HCT116 (cell line): ENCODE data around the gene RNF214. TPM values are rescaled to one million over a fixed set of nuclear protein-coding genes. Genes with fewer than 3 reads are reported as not detected.

ENCODE experiments used
- ATAC-seq: fragments of 200-7000 bp; cut with Tn5 transposase; 2 replicates; pipeline ENCODE4 v1.9.1; 2020; ENCODE audit warnings: mild to moderate bottlenecking, moderate library complexity
- BruUV-seq: library from RNA; stranded (reverse); fragments of 400-500 nt; replicated peaks from 2 replicates; lab custom pipeline; 2021; lab: Mats Ljungman, UMichigan
- CTCF ChIA-PET: fragments of 300-600 bp; sonication (Branson Sonifier 250); formaldehyde crosslinking; loops from one replicate; lab custom pipeline; 2021; ENCODE audit warnings: antibody characterized with exemption; lab: Charles Lee
- POLR2A ChIA-PET: fragments of 300-600, 350-600 bp; sonication (Branson Sonifier 250); formaldehyde crosslinking; loops from one replicate; lab custom pipeline; 2021; ENCODE audit warnings: antibody characterized with exemption; lab: Charles Lee
- RAD21 ChIA-PET, 2 experiments: fragments of 300-600 bp; sonication (Branson Sonifier 250); formaldehyde crosslinking; loops; one replicate each; lab custom pipeline; 2023; ENCODE audit warnings: low total read pairs in 2 of 2; ENCODE audit not compliant: uncharacterized antibody in 2 of 2, unreplicated experiment in 2 of 2, low non-redundant PET in 1 of 2; lab: Charles Lee
- DNase-seq: peaks from one replicate; pipeline ENCODE4 v3.0.0-alpha.2; 2010; ENCODE audit warnings: low read depth, low spot score
- H2AFZ ChIP-seq: fragments of 200-600 bp; shearing (Covaris generic), sonication (generic); 2 replicates; pipeline ENCODE4 v1.6.1; 2017; ENCODE audit warnings: low read depth, mixed run types, mixed read lengths, antibody characterized with exemption, low read length; ENCODE audit not compliant: poor library complexity, severe bottlenecking
- H3K27ac ChIP-seq: 2 replicates; pipeline ENCODE4 v1.5.1; 2012; ENCODE audit warnings: low read depth, low read length
- H3K27me3 ChIP-seq: fragments of 200-600 bp; sonication (generic); 2 replicates; pipeline ENCODE4 v1.6.1; 2016; ENCODE audit warnings: mixed run types, low read length, mixed read lengths; ENCODE audit not compliant: insufficient read depth
- H3K36me3 ChIP-seq, 2 experiments: fragments of 200-500 bp in 1 of 2; fragments of 200-600 bp in 1 of 2; sonication (Bioruptor generic) in 1 of 2; sonication (generic) in 1 of 2; 2 replicates each; pipeline versions ENCODE4 v1.5.1 to v1.6.1; 2014 to 2016; ENCODE audit warnings: low read length in 2 of 2, inconsistent platforms in 1 of 2, mixed read lengths in 1 of 2, mixed run types in 1 of 2; ENCODE audit not compliant: insufficient read depth in 2 of 2, control insufficient read depth in 1 of 2
- H3K4me1 ChIP-seq, 2 experiments: fragments of 200-600 bp in 1 of 2; sonication (generic) in 1 of 2; 2 replicates each; pipeline versions ENCODE4 v1.5.1 to v1.6.1; 2012 to 2017; ENCODE audit warnings: low read length in 2 of 2, inconsistent platforms in 1 of 2, mild to moderate bottlenecking in 1 of 2, mixed read lengths in 1 of 2, mixed run types in 1 of 2, moderate library complexity in 1 of 2; ENCODE audit not compliant: insufficient read depth in 2 of 2, control insufficient read depth in 1 of 2
- H3K4me2 ChIP-seq: fragments of 200-600 bp; sonication (generic); 2 replicates; pipeline ENCODE4 v1.6.1; 2017; ENCODE audit warnings: mixed run types, low read length, mixed read lengths
- H3K4me3 ChIP-seq, 2 experiments: fragments of 200-600 bp in 1 of 2; sonication (generic) in 1 of 2; replicated peaks in 1 of 2; 2 replicates each; pipeline ENCODE4 v1.5.1; 2011 to 2016; ENCODE audit warnings: low read length in 2 of 2, control low read depth in 1 of 2, low read depth in 1 of 2, mild to moderate bottlenecking in 1 of 2, mixed read lengths in 1 of 2, mixed run types in 1 of 2
- H3K79me2 ChIP-seq: fragments of 200-600 bp; sonication (generic); 2 replicates; pipeline ENCODE4 v1.6.1; 2017; ENCODE audit warnings: mild to moderate bottlenecking, mixed run types, low read length, moderate library complexity, mixed read lengths; ENCODE audit not compliant: insufficient read depth
- H3K9ac ChIP-seq: fragments of 200-600 bp; sonication (generic); 2 replicates; pipeline ENCODE4 v1.6.1; 2016; ENCODE audit warnings: low read length, mixed read lengths
- H3K9me2 ChIP-seq: fragments of 200-600 bp; sonication (generic), shearing (Covaris generic); 2 replicates; pipeline ENCODE4 v1.6.1; 2017; ENCODE audit warnings: mixed run types, mild to moderate bottlenecking, moderate library complexity; ENCODE audit not compliant: insufficient read depth
- H3K9me3 ChIP-seq, 2 experiments: fragments of 200-500 bp in 1 of 2; fragments of 200-600 bp in 1 of 2; sonication (Bioruptor generic) in 1 of 2; sonication (generic) in 1 of 2; 2 replicates each; pipeline ENCODE4 v1.6.1; 2014 to 2017; ENCODE audit warnings: low read length in 2 of 2, mixed read lengths in 2 of 2, inconsistent platforms in 1 of 2, low read depth in 1 of 2, mild to moderate bottlenecking in 1 of 2, mixed run types in 1 of 2, moderate library complexity in 1 of 2; ENCODE audit not compliant: control insufficient read depth in 1 of 2, insufficient read depth in 1 of 2
- H4K20me1 ChIP-seq: fragments of 200-600 bp; sonication (generic), shearing (Covaris generic); 2 replicates; pipeline ENCODE4 v1.6.1; 2017; ENCODE audit warnings: mixed run types, mild to moderate bottlenecking, moderate library complexity; ENCODE audit not compliant: insufficient read depth
- CEBPB ChIP-seq: IDR thresholded peaks from 2 replicates; pipeline ENCODE4 v1.6.1; 2012; ENCODE audit warnings: low read depth
- ELF1 ChIP-seq: IDR thresholded peaks from 2 replicates; pipeline ENCODE4 v1.6.1; 2012; ENCODE audit warnings: low read depth, borderline replicate concordance
- RAD21 ChIP-seq: IDR thresholded peaks from 2 replicates; pipeline ENCODE4 v1.6.1; 2012; ENCODE audit warnings: low read depth, mild to moderate bottlenecking
- SRF ChIP-seq: IDR thresholded peaks from 2 replicates; pipeline ENCODE4 v1.6.1; 2012; ENCODE audit warnings: low read depth
- TCF7L2 ChIP-seq: IDR thresholded peaks from 2 replicates; pipeline ENCODE4 v1.7.0; 2011; ENCODE audit warnings: borderline replicate concordance, inconsistent platforms; ENCODE audit not compliant: insufficient read depth, insufficient read length; ENCODE audit errors: extremely low read depth
- intact Hi-C: fragments of 100-400 bp; cut with micrococcal nuclease; formaldehyde crosslinking; loops from 2 replicates; pipeline ENCODE4 v1.10.0; 2022
- total RNA-seq: library from RNA; stranded (reverse); gene quantifications from one replicate; pipeline ENCODE4 v1.2.1, GENCODE V29; 2021; ENCODE audit not compliant: unreplicated experiment
- TF ChIP-seq, protein P1 (sequence below): IDR thresholded peaks from 2 replicates; pipeline ENCODE4 v1.6.1; 2012; ENCODE audit warnings: low read depth

The RNF214 gene
- total RNA-seq, 1 experiment from 2014 or later: 29.3 TPM

DNA sequence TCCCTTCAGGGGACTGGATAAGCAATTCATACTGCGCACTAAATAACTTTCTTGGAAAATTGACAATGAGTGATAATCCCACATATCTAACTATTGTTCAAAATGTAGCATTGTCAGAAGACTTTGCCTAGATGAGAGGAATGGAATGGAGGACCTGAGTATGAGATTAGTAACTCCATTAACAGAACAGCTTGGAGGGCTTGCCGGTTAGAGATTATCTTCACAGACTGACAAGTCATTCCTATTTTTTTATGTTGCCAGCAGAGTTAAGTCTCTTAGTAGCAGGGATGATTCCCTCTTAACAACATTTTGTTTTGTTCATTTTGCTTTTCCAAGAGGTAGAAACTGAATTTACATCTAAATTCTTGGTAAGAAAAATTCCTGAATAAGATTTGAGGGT, 51.6 kb downstream of the RNF214 start (continued):
- TF ChIP-seq CEBPB (no peak), TCF7L2 (no peak)

DNA sequence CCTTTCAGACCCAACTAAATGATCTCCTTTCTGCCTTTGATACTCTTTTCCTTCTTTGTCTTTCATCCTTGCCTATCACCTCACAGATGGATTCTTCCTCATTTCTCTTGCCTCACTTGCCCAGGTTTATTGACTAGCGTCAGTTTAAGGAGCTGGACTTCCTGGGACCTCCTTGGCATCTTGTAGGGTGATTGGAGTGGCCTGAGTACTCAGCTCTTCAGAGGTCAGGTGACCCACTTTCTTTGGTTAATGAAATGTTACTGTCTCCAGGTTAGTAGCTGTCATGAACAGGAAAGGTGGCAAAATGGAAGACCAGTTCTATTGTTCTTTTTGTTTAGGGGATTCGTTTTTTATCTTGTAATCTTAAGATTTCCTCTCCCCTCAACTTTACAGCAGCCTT, 54.1 kb downstream of the RNF214 start:
- no peak overlapping the region for H3K4me3 ChIP-seq
- H3K4me1 ChIP-seq: peaks cover 4 to 6% of the 10 kb centered on the region in 2 experiments
- no peaks in the 10 kb centered on the region for H3K9me2 ChIP-seq
- POLR2A ChIA-PET: no interaction called here
- no peak overlapping the region for H3K27ac ChIP-seq
- H3K9me3 ChIP-seq: no peaks in the 10 kb centered on the region
- CTCF ChIA-PET: no interaction called here
- H4K20me1 ChIP-seq: no peaks in the 10 kb centered on the region
- H3K36me3 ChIP-seq: peaks cover 3 to 15% of the 10 kb centered on the region in 2 experiments; a peak in 3 of 4 replicates
- RAD21 ChIA-PET: no interaction called here
- H3K4me2 ChIP-seq: no peak overlapping the region
- H3K9ac ChIP-seq: no peak overlapping the region
- DNase-seq (no peak), ATAC-seq (no peak)
- intact Hi-C loops: no loop called here
- no peak overlapping the region for H2AFZ ChIP-seq
- TF ChIP-seq SRF: no peak
- TF ChIP-seq ELF1: no peak
- no peak for TF ChIP-seq RAD21
- TF ChIP-seq, protein P1, sequence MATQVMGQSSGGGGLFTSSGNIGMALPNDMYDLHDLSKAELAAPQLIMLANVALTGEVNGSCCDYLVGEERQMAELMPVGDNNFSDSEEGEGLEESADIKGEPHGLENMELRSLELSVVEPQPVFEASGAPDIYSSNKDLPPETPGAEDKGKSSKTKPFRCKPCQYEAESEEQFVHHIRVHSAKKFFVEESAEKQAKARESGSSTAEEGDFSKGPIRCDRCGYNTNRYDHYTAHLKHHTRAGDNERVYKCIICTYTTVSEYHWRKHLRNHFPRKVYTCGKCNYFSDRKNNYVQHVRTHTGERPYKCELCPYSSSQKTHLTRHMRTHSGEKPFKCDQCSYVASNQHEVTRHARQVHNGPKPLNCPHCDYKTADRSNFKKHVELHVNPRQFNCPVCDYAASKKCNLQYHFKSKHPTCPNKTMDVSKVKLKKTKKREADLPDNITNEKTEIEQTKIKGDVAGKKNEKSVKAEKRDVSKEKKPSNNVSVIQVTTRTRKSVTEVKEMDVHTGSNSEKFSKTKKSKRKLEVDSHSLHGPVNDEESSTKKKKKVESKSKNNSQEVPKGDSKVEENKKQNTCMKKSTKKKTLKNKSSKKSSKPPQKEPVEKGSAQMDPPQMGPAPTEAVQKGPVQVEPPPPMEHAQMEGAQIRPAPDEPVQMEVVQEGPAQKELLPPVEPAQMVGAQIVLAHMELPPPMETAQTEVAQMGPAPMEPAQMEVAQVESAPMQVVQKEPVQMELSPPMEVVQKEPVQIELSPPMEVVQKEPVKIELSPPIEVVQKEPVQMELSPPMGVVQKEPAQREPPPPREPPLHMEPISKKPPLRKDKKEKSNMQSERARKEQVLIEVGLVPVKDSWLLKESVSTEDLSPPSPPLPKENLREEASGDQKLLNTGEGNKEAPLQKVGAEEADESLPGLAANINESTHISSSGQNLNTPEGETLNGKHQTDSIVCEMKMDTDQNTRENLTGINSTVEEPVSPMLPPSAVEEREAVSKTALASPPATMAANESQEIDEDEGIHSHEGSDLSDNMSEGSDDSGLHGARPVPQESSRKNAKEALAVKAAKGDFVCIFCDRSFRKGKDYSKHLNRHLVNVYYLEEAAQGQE: no peak
- BruUV-seq: no TSS peak
- no peaks in the 10 kb centered on the region for H3K79me2 ChIP-seq
- H3K27me3 ChIP-seq: no peaks in the 10 kb centered on the region
